ENCODE measurements around the gene LACTBL1.
"Not testable (repeated sequence)": the region's sequence is repeated elsewhere in the genome, so short reads cannot be mapped to it uniquely, and the experiment has no call there.

Gene LACTBL1

DNA sequence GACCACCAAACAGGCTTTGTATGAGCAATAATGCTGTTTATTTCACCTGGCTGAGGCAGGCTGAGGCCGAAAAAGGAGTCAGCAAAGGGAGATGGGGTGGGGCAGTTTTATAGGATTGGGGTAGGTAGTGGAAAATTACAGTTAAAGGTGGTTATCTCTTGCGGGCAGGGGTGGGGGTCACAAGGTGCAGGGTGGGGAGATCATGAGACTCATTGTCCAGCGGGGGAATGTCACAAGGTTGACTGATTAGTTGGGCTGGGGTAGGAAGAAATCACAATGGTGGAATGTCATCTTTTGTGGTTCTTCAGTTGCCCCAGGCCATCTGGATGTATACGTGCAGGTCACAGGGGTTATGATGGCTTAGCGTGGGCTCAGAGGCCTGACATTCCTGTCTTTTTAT lies 24.9 kb upstream of the LACTBL1 start:
- not testable (repeated sequence) for H3K4me3 ChIP-seq (ENCODE audit: low read depth in 1 of 2, low read length in 1 of 2); H3K9me3 ChIP-seq; H3K27ac ChIP-seq; H3K4me1 ChIP-seq (ENCODE audit: control insufficient read depth in 1 of 2, insufficient read depth in 1 of 2, low read depth in 1 of 2, low read length in 1 of 2); H3K36me3 ChIP-seq
- peaks cover 12% of the 10 kb centered on the region for H3K27me3 ChIP-seq

DNA sequence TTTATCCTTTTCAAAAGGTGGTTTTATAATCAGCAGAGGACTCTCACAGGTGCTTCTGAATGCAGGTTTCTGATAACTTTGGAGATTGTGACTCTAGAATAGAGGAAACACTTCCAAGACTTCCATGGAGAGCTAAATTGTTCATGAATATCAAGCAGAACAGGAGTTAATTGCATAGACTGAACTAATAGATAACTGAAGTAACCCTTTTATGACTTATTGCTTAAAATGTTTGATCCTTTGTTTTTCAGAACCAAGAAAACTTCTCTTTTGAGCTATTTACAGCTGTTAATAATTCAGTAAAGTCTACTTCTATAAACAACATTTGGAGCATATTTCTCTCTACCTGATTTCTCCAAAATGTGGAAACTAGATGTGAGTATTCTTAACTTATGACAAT lies 23.1 kb upstream of the LACTBL1 start:
- no peak overlapping the region for H3K4me3 ChIP-seq (ENCODE audit: low read depth in 1 of 2, low read length in 1 of 2)
- H3K36me3 ChIP-seq, result no peaks in the 10 kb centered on the region
- H3K27me3 ChIP-seq, result peaks cover 4% of the 10 kb centered on the region
- no peak overlapping the region for H3K27ac ChIP-seq
- H3K9me3 ChIP-seq, result peaks cover 5% of the 10 kb centered on the region
- TF ChIP-seq, protein P1, sequence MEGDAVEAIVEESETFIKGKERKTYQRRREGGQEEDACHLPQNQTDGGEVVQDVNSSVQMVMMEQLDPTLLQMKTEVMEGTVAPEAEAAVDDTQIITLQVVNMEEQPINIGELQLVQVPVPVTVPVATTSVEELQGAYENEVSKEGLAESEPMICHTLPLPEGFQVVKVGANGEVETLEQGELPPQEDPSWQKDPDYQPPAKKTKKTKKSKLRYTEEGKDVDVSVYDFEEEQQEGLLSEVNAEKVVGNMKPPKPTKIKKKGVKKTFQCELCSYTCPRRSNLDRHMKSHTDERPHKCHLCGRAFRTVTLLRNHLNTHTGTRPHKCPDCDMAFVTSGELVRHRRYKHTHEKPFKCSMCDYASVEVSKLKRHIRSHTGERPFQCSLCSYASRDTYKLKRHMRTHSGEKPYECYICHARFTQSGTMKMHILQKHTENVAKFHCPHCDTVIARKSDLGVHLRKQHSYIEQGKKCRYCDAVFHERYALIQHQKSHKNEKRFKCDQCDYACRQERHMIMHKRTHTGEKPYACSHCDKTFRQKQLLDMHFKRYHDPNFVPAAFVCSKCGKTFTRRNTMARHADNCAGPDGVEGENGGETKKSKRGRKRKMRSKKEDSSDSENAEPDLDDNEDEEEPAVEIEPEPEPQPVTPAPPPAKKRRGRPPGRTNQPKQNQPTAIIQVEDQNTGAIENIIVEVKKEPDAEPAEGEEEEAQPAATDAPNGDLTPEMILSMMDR (IDR thresholded peaks at IDR 0.05), result no peak
- H3K4me1 ChIP-seq (ENCODE audit: control insufficient read depth in 1 of 2, insufficient read depth in 1 of 2, low read depth in 1 of 2, low read length in 1 of 2), result no peaks in the 10 kb centered on the region

DNA sequence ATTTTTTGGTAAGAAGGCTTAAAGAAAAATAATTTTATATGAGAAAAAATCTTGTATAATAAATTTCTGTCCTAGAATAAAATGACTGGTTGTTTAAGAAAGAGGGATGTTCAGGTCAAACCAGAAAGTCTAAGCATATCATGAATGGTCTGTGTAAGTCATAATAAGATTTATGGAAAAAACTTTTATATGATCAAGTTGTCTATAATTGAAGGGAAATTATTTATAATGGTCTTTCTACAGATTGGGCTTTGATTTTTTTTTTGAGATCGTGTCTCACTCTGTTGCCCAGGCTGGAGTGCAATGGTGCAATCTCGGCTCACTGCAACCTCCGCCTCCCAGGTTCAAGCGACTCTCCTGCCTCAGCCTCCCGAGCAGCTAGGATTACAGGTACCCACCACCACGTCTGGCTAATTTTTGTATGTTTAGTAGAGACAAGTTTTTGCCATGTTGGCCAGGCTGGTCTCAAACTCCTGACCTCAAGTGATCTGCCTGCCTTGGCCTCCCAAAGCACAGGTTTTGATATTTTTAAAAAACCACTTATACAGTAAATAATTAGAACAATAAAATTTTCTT lies 20.6 kb upstream of the LACTBL1 start:
- not testable (repeated sequence) for H3K27me3 ChIP-seq; H3K4me1 ChIP-seq (ENCODE audit: control insufficient read depth in 1 of 2, insufficient read depth in 1 of 2, low read depth in 1 of 2, low read length in 1 of 2); H3K27ac ChIP-seq; H3K36me3 ChIP-seq; H3K4me3 ChIP-seq (ENCODE audit: low read depth in 1 of 2, low read length in 1 of 2); H3K9me3 ChIP-seq

DNA sequence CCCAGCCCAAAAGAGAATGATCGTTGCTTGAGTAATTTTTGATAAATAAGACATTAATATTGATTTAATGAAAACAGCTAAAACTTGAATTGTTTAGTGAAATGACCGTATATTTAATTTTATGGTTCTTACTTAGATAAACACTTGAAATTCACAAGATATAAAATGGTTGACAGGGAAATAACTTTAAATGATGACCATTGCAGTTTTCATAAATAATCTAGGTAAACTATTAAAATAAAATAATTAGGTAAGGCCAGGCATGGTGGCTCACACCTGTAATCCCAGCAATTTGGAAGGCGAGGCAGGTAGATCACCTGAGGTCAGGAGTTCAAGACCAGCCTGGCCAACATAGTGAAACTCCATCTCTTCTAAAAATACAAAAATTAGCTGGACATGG lies 19.7 kb upstream of the LACTBL1 start:
- not testable (repeated sequence) for H3K4me1 ChIP-seq (ENCODE audit: control insufficient read depth in 1 of 2, insufficient read depth in 1 of 2, low read depth in 1 of 2, low read length in 1 of 2); H3K9me3 ChIP-seq; H3K4me3 ChIP-seq (ENCODE audit: low read depth in 1 of 2, low read length in 1 of 2); H3K27me3 ChIP-seq; H3K27ac ChIP-seq; H3K36me3 ChIP-seq

DNA sequence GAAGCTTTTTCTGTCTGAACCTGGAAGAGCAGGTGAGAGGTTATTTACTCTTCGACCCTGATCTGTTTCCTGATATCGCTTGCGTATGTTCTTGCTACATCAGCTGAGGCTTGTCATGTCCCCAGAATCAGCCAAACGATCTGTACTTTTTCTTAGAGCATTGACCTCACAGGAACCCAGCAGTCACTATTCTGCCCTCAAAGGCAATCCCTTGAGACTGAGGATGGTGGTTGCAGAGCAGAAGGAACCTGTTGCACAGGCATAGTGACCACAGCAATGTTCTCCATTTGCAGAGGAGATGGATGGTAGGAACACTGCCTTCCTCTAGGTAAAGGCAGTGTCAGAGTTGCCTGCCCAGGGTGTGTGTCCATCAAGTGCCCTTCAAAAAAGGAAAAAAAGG lies 11.3 kb upstream of the LACTBL1 start:
- Histone ChIP-seq H3K4me3 (ENCODE audit: low read depth in 1 of 2, low read length in 1 of 2) (no peak overlapping the region), H3K36me3 (no peaks in the 10 kb centered on the region), H3K9me3 (no peaks in the 10 kb centered on the region), H3K4me1 (ENCODE audit: control insufficient read depth in 1 of 2, insufficient read depth in 1 of 2, low read depth in 1 of 2, low read length in 1 of 2) (no peaks in the 10 kb centered on the region), H3K27ac (no peak overlapping the region), H3K27me3 (peaks cover 26% of the 10 kb centered on the region)
- TF ChIP-seq, protein P1 (IDR thresholded peaks at IDR 0.05), result no peak

DNA sequence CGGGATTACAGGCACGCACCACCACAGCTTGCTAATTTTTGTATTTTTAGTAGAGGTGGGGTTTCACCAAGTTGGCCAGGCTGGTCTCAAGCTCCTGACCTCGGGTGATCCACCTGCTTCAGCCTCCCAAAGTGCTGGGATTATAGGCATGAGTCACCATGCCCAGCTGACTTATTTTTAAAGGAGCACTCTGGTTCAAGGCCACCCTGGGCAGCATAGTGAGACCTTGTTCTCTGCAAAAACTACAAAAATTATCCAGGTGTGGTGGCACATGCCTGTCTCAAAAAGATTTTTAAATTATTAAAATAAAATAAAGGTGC lies 7.8 kb upstream of the LACTBL1 start:
- not testable (repeated sequence) for H3K27ac ChIP-seq; H3K9me3 ChIP-seq; H3K4me3 ChIP-seq (ENCODE audit: low read depth in 1 of 2, low read length in 1 of 2); H3K36me3 ChIP-seq; H3K4me1 ChIP-seq (ENCODE audit: control insufficient read depth in 1 of 2, insufficient read depth in 1 of 2, low read depth in 1 of 2, low read length in 1 of 2)
- peaks cover 28% of the 10 kb centered on the region for H3K27me3 ChIP-seq

DNA sequence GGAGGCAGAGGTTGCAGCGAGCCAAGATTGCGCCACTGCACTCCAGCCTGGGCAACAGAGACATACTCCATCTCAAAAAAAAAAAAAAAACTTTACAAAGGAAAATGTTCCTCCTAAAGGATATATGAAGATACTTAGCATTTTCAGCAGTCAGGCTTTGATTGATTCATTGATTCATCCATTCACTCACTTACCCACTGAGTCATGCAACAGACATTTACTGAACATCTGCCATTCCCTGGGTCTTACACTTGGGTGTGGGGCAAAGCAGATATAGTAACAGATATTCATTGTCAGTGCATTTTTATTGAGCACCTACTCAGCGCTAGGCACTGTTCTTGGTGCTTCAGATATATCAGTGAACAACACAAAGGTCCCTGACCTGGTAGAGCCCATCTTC lies 5.6 kb upstream of the LACTBL1 start:
- Histone ChIP-seq H3K27ac (no peak overlapping the region), H3K4me1 (ENCODE audit: control insufficient read depth in 1 of 2, insufficient read depth in 1 of 2, low read depth in 1 of 2, low read length in 1 of 2) (no peaks in the 10 kb centered on the region)
- TF ChIP-seq, protein P1 (IDR thresholded peaks at IDR 0.05), result no peak

More for the DNA sequence above, 5.6 kb upstream of the LACTBL1 start:
- Histone ChIP-seq H3K36me3 (no peaks in the 10 kb centered on the region), H3K9me3 (no peaks in the 10 kb centered on the region), H3K4me3 (ENCODE audit: low read depth in 1 of 2, low read length in 1 of 2) (no peak overlapping the region), H3K27me3 (peaks cover 32% of the 10 kb centered on the region)
